Fibroblast of lung (primary cell): ENCODE results near the gene GPR75. TPM values are rescaled to one million over a fixed set of nuclear protein-coding genes. Genes with fewer than 3 reads are reported as not detected.
A peak's percentile ranks its signal among the peaks of the same experiment; 100 is the strongest.

Experiments
- DNase-seq, 2 donors: peaks; one replicate each; pipeline versions ENCODE4 v3.0.0 to v3.0.0-alpha.2; 2010; ENCODE audit warnings: low read depth in 2 of 2
- H2AFZ ChIP-seq: 2 replicates; pipeline ENCODE4 v1.5.1; 2012; ENCODE audit warnings: low read length, control low read depth, inconsistent platforms
- H3K27ac ChIP-seq: 2 replicates; pipeline ENCODE4 v1.5.1; 2011; ENCODE audit warnings: low read length, control low read depth; ENCODE audit not compliant: insufficient read depth
- H3K27me3 ChIP-seq: 2 replicates; pipeline ENCODE4 v1.5.1; 2011; ENCODE audit warnings: mild to moderate bottlenecking, low read length; ENCODE audit not compliant: control insufficient read depth, insufficient read depth
- H3K36me3 ChIP-seq: 2 replicates; pipeline ENCODE4 v1.5.1; 2011; ENCODE audit warnings: low read length; ENCODE audit not compliant: control insufficient read depth, insufficient read depth
- H3K4me1 ChIP-seq: 2 replicates; pipeline ENCODE4 v1.5.1; 2011; ENCODE audit warnings: low read length; ENCODE audit not compliant: control insufficient read depth, insufficient read depth; ENCODE audit errors: extremely low read depth
- H3K4me2 ChIP-seq: 2 replicates; pipeline ENCODE4 v1.5.1; 2011; ENCODE audit warnings: low read length, control low read depth; ENCODE audit not compliant: insufficient read depth; ENCODE audit errors: extremely low read depth
- H3K4me3 ChIP-seq, 4 experiments: fragments of 200-600 bp in 1 of 4; sonication (generic) in 1 of 4; replicated peaks in 1 of 4; 2 replicates each; pipeline ENCODE4 v1.5.1; 2011 to 2016; ENCODE audit warnings: low read length in 4 of 4, low read depth in 3 of 4, mild to moderate bottlenecking in 3 of 4, control low read depth in 2 of 4, inconsistent platforms in 1 of 4, mixed read lengths in 1 of 4; ENCODE audit not compliant: insufficient read depth in 1 of 4; ENCODE audit errors: control extremely low read depth in 1 of 4
- H3K79me2 ChIP-seq: 2 replicates; pipeline ENCODE4 v1.5.1; 2012; ENCODE audit warnings: mild to moderate bottlenecking, low read length, inconsistent platforms; ENCODE audit not compliant: control insufficient read depth, insufficient read depth
- H3K9ac ChIP-seq: 2 replicates; pipeline ENCODE4 v1.5.1; 2011; ENCODE audit warnings: mild to moderate bottlenecking, low read length, control low read depth; ENCODE audit not compliant: insufficient read depth
- H3K9me3 ChIP-seq: 2 replicates; pipeline ENCODE4 v1.5.1; 2012; ENCODE audit warnings: low read depth, low read length; ENCODE audit not compliant: control insufficient read depth, insufficient read depth
- H4K20me1 ChIP-seq: 2 replicates; pipeline ENCODE4 v1.5.1; 2011; ENCODE audit warnings: low read length; ENCODE audit not compliant: control insufficient read depth, insufficient read depth; ENCODE audit errors: extremely low read depth
- CTCF ChIP-seq, 2 donors: IDR thresholded peaks in 1 of 2; conservative IDR thresholded peaks in 1 of 2; 1 replicate in 1 of 2; 2 replicates in 1 of 2; pipeline ENCODE4 v1.5.1; 2011 to 2012; ENCODE audit warnings: low read length in 2 of 2, control low read depth in 1 of 2, inconsistent platforms in 1 of 2, low read depth in 1 of 2, mild to moderate bottlenecking in 1 of 2
- EZH2 ChIP-seq: IDR thresholded peaks from 2 replicates; pipeline ENCODE4 v1.5.1; 2012; ENCODE audit warnings: low read length, control low read depth, mild to moderate bottlenecking; ENCODE audit errors: missing control alignments
- polyA minus RNA-seq: library from RNA; depleted of rRNA, polyadenylated mRNA; stranded (reverse); fragments of >200 nt; gene quantifications from 2 replicates; pipeline ENCODE4 v1.2.3, GENCODE V29; 2011; ENCODE audit warnings: low replicate concordance
- polyA plus RNA-seq, 2 donors: library from polyadenylated mRNA; depleted of rRNA in 1 of 2; stranded (reverse) in 1 of 2; unstranded in 1 of 2; fragments of >200 nt; gene quantifications; 2 replicates each; pipeline ENCODE4 v1.2.1, GENCODE V29; 2011 to 2012; ENCODE audit warnings: missing spikeins in 1 of 2
- total RNA-seq: library from RNA; depleted of rRNA; stranded (reverse); fragments of >200 nt; gene quantifications from 2 replicates; pipeline ENCODE4 v1.2.1, GENCODE V29; 2014

The GPR75 gene
- total RNA-seq (0.77 and 1.8 TPM in 2 replicates), polyA plus RNA-seq (1.4 and 2.1 TPM in 2 replicates), polyA minus RNA-seq (2.4 and 3.7 TPM in 2 replicates)
- 0.55 and 0.65 TPM in 2 replicates for polyA plus RNA-seq (2012)

- Histone ChIP-seq H4K20me1 (no peaks in the 10 kb centered on the region), H3K4me3 (peak within 1 kb of the TSS; percentile 35 to 54 (median 48)), H3K4me1 (peaks cover 2% of the 10 kb centered on the region), H3K9me3 (no peaks in the 10 kb centered on the region), H3K27me3 (no peaks in the 10 kb centered on the region), H3K4me2 (peak within 1 kb of the TSS; percentile 88), H3K36me3 (no peaks in the 10 kb centered on the region), H3K27ac (no peak within 1 kb of the TSS), H2AFZ (no peak within 1 kb of the TSS), H3K79me2 (no peaks in the 10 kb centered on the region), H3K9ac (peak within 1 kb of the TSS; percentile 58)
- peak; percentile 21 to 48 for DNase-seq
- TF ChIP-seq CTCF (conservative IDR thresholded peaks at IDR 0.05 in 1 of 2, IDR thresholded peaks at IDR 0.05 in 1 of 2; ENCODE audit: low read depth in 1 of 2, low read length in 2 of 2) (no peak), EZH2 (no peak)
These were observed at the start of gene GPR75 for GRCh38 chr2:53859206-53860181. GPR75 (minus strand) TSS chr2:53859967; CDS start chr2:53854756, 5,211 bp downstream.

DNA sequence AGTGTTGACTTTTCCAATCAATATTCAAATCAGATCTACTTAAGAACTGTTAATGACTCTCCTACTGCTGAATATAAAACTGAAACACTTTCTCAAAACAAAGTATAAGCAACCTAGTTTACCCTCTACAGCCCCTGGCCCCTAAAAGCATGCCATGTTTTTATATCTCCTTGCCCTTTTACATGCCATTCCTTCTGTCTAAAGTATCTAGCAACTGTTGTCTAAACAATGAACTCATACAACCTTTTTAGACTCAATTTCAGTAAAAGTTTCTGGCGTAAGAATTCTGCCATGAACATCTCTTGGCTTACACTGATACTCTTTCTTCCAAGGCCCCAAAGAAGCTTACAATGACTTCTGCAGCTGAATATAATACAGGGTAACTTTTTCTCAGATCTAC lies 47.8 kb upstream of the GPR75 start:
- no peak for DNase-seq
- Histone ChIP-seq H3K36me3 (peaks cover 4% of the 10 kb centered on the region), H3K4me2 (no peak overlapping the region), H3K79me2 (no peaks in the 10 kb centered on the region), H3K9me3 (no peaks in the 10 kb centered on the region), H3K4me1 (no peaks in the 10 kb centered on the region), H3K27me3 (no peaks in the 10 kb centered on the region), H2AFZ (no peak overlapping the region), H3K27ac (no peak overlapping the region), H4K20me1 (no peaks in the 10 kb centered on the region), H3K4me3 (no peak overlapping the region), H3K9ac (no peak overlapping the region)
- TF ChIP-seq EZH2 (no peak), CTCF (conservative IDR thresholded peaks at IDR 0.05 in 1 of 2, IDR thresholded peaks at IDR 0.05 in 1 of 2; ENCODE audit: low read depth in 1 of 2, low read length in 2 of 2) (no peak)

GRCh38 chr2:53905396-53905795 lies 45.6 kb upstream of the GPR75 start:
- Histone ChIP-seq H3K79me2 (no peaks in the 10 kb centered on the region), H3K27ac (no peak overlapping the region), H3K9ac (no peak overlapping the region), H3K4me3 (no peak overlapping the region), H2AFZ (no peak overlapping the region), H3K4me2 (no peak overlapping the region), H3K4me1 (no peaks in the 10 kb centered on the region), H3K9me3 (no peaks in the 10 kb centered on the region), H4K20me1 (no peaks in the 10 kb centered on the region), H3K27me3 (no peaks in the 10 kb centered on the region), H3K36me3 (peaks cover 9% of the 10 kb centered on the region)
- TF ChIP-seq EZH2 = no peak
- DNase-seq = no peak
